Measurements from ENCODE around the gene DLAT.

Gene DLAT

DNA sequence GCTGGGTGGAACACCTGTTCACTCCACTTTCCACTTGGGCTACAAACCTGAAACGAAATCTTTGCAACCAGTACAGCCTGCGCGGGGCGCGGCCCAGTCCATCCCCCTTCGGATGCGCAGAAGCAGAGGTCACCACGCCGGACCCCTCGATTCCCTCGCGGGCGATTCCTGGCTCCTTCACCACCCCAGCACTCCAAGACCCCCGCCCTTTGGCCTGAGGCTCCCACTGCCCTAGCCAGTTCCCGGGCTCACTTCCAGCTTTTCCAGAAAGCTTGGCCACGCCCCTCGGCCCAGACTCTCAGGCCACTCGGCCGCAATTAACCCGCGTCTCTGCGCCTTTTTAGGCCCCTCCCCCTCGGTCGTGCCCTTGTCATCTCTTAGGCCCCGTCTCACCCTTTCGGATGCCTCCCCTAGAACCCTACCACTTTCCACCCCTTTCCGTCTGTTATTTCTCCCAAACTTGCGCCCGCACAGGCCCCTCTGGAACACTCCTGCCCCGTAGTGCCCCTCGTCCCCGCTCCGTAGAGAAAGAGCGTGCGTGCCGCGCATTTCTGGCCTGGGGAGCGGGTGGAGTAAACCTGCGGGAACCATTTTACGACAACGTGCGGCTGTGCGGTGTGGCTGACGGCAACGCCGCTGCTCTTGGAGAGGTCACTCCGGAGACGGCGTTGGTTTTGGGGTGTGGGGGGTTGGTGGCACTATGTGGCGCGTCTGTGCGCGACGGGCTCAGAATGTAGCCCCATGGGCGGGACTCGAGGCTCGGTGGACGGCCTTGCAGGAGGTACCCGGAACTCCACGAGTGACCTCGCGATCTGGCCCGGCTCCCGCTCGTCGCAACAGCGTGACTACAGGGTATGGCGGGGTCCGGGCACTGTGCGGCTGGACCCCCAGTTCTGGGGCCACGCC lies at the start of gene DLAT (continued):
- TF ChIP-seq ZNF555 (tag by site-specific recombination; conservative IDR thresholded peaks at IDR 0.05) (no peak), GFI1B (tag by site-specific recombination; IDR thresholded peaks at IDR 0.05) (no peak), KLF10 (tag by site-specific recombination; IDR thresholded peaks at IDR 0.05) (no peak), ZNF114 (tag by site-specific recombination; IDR thresholded peaks at IDR 0.05) (no peak), ZNF664 (tag by site-specific recombination; IDR thresholded peaks at IDR 0.05) (no peak), ZNF610 (tag by site-specific recombination; IDR thresholded peaks at IDR 0.05; ENCODE audit: borderline replicate concordance) (peak; percentile 89; the same call in 1 of the 2 replicates), ZNF394 (tag by site-specific recombination; IDR thresholded peaks at IDR 0.05; ENCODE audit: borderline replicate concordance) (no peak; the same call in 1 of the 2 replicates), ZNF354C (tag by site-specific recombination; IDR thresholded peaks at IDR 0.05; ENCODE audit: borderline replicate concordance, low read depth) (no peak), ZNF830 (tag by site-specific recombination; IDR thresholded peaks at IDR 0.05; ENCODE audit: low read depth) (no peak), ZNF174 (tag by site-specific recombination; IDR thresholded peaks at IDR 0.05) (no peak), ZNF112 (tag by site-specific recombination; IDR thresholded peaks at IDR 0.05) (no peak), ZNF561 (tag by site-specific recombination; IDR thresholded peaks at IDR 0.05; ENCODE audit: borderline replicate concordance) (no peak; the same call in 1 of the 2 replicates), ZNF621 (tag by site-specific recombination; IDR thresholded peaks at IDR 0.05) (no peak), ZNF341 (tag by site-specific recombination; IDR thresholded peaks at IDR 0.05; ENCODE audit: low read depth) (peak; percentile 71), ZNF37A (tag by site-specific recombination; IDR thresholded peaks at IDR 0.05) (no peak), ZNF623 (tag by site-specific recombination; IDR thresholded peaks at IDR 0.05) (no peak), ZNF596 (tag by site-specific recombination; IDR thresholded peaks at IDR 0.05) (no peak), ZNF501 (tag by site-specific recombination; IDR thresholded peaks at IDR 0.05) (peak; percentile 69; the same call in 1 of the 2 replicates), ZNF629 (tag by site-specific recombination; IDR thresholded peaks at IDR 0.05) (peak; percentile 72)
- TF ChIP-seq, protein P1, sequence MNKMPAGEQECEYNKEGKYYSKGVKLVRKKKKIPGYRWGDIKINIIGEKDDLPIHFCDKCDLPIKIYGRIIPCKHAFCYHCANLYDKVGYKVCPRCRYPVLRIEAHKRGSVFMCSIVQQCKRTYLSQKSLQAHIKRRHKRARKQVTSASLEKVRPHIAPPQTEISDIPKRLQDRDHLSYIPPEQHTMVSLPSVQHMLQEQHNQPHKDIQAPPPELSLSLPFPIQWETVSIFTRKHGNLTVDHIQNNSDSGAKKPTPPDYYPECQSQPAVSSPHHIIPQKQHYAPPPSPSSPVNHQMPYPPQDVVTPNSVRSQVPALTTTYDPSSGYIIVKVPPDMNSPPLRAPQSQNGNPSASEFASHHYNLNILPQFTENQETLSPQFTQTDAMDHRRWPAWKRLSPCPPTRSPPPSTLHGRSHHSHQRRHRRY (tag by site-specific recombination; IDR thresholded peaks at IDR 0.05): no peak
- TF ChIP-seq, protein P2, sequence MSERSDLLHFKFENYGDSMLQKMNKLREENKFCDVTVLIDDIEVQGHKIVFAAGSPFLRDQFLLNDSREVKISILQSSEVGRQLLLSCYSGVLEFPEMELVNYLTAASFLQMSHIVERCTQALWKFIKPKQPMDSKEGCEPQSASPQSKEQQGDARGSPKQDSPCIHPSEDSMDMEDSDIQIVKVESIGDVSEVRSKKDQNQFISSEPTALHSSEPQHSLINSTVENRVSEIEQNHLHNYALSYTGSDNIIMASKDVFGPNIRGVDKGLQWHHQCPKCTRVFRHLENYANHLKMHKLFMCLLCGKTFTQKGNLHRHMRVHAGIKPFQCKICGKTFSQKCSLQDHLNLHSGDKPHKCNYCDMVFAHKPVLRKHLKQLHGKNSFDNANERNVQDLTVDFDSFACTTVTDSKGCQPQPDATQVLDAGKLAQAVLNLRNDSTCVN (tag by site-specific recombination; optimal IDR thresholded peaks at IDR 0.05): peak; percentile 84
- TF ChIP-seq, protein P3, sequence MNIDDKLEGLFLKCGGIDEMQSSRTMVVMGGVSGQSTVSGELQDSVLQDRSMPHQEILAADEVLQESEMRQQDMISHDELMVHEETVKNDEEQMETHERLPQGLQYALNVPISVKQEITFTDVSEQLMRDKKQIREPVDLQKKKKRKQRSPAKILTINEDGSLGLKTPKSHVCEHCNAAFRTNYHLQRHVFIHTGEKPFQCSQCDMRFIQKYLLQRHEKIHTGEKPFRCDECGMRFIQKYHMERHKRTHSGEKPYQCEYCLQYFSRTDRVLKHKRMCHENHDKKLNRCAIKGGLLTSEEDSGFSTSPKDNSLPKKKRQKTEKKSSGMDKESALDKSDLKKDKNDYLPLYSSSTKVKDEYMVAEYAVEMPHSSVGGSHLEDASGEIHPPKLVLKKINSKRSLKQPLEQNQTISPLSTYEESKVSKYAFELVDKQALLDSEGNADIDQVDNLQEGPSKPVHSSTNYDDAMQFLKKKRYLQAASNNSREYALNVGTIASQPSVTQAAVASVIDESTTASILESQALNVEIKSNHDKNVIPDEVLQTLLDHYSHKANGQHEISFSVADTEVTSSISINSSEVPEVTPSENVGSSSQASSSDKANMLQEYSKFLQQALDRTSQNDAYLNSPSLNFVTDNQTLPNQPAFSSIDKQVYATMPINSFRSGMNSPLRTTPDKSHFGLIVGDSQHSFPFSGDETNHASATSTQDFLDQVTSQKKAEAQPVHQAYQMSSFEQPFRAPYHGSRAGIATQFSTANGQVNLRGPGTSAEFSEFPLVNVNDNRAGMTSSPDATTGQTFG (tag by site-specific recombination; IDR thresholded peaks at IDR 0.05; ENCODE audit: borderline replicate concordance): no peak
- TF ChIP-seq, protein P4, sequence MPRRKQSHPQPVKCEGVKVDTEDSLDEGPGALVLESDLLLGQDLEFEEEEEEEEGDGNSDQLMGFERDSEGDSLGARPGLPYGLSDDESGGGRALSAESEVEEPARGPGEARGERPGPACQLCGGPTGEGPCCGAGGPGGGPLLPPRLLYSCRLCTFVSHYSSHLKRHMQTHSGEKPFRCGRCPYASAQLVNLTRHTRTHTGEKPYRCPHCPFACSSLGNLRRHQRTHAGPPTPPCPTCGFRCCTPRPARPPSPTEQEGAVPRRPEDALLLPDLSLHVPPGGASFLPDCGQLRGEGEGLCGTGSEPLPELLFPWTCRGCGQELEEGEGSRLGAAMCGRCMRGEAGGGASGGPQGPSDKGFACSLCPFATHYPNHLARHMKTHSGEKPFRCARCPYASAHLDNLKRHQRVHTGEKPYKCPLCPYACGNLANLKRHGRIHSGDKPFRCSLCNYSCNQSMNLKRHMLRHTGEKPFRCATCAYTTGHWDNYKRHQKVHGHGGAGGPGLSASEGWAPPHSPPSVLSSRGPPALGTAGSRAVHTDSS (tag by site-specific recombination; IDR thresholded peaks at IDR 0.05): no peak
- TF ChIP-seq, protein P5, sequence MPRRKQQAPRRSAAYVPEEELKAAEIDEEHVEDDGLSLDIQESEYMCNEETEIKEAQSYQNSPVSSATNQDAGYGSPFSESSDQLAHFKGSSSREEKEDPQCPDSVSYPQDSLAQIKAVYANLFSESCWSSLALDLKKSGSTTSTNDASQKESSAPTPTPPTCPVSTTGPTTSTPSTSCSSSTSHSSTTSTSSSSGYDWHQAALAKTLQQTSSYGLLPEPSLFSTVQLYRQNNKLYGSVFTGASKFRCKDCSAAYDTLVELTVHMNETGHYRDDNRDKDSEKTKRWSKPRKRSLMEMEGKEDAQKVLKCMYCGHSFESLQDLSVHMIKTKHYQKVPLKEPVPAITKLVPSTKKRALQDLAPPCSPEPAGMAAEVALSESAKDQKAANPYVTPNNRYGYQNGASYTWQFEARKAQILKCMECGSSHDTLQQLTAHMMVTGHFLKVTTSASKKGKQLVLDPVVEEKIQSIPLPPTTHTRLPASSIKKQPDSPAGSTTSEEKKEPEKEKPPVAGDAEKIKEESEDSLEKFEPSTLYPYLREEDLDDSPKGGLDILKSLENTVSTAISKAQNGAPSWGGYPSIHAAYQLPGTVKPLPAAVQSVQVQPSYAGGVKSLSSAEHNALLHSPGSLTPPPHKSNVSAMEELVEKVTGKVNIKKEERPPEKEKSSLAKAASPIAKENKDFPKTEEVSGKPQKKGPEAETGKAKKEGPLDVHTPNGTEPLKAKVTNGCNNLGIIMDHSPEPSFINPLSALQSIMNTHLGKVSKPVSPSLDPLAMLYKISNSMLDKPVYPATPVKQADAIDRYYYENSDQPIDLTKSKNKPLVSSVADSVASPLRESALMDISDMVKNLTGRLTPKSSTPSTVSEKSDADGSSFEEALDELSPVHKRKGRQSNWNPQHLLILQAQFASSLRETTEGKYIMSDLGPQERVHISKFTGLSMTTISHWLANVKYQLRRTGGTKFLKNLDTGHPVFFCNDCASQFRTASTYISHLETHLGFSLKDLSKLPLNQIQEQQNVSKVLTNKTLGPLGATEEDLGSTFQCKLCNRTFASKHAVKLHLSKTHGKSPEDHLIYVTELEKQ (tag by site-specific recombination; IDR thresholded peaks at IDR 0.05; ENCODE audit: borderline replicate concordance): no peak
- TF ChIP-seq, protein P6, sequence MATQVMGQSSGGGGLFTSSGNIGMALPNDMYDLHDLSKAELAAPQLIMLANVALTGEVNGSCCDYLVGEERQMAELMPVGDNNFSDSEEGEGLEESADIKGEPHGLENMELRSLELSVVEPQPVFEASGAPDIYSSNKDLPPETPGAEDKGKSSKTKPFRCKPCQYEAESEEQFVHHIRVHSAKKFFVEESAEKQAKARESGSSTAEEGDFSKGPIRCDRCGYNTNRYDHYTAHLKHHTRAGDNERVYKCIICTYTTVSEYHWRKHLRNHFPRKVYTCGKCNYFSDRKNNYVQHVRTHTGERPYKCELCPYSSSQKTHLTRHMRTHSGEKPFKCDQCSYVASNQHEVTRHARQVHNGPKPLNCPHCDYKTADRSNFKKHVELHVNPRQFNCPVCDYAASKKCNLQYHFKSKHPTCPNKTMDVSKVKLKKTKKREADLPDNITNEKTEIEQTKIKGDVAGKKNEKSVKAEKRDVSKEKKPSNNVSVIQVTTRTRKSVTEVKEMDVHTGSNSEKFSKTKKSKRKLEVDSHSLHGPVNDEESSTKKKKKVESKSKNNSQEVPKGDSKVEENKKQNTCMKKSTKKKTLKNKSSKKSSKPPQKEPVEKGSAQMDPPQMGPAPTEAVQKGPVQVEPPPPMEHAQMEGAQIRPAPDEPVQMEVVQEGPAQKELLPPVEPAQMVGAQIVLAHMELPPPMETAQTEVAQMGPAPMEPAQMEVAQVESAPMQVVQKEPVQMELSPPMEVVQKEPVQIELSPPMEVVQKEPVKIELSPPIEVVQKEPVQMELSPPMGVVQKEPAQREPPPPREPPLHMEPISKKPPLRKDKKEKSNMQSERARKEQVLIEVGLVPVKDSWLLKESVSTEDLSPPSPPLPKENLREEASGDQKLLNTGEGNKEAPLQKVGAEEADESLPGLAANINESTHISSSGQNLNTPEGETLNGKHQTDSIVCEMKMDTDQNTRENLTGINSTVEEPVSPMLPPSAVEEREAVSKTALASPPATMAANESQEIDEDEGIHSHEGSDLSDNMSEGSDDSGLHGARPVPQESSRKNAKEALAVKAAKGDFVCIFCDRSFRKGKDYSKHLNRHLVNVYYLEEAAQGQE (tag by site-specific recombination; IDR thresholded peaks at IDR 0.05): no peak

All from HEK293 (cell line).